Embryonic facial prominence (tissue), 1 donor: Measurements from ENCODE around the gene C16orf86.

Experiments used
- DNase-seq: peaks from one replicate; pipeline ENCODE4 v3.0.0-alpha.2; 2016; ENCODE audit errors: extremely low spot score

C16orf86 gene

GRCh38 chr16:67666559-67667452 lies at the start of gene C16orf86, which contains the start of gene ENKD1:
Gene C16orf86, plus strand, starts transcription at chr16:67666814. Its CDS starts 157 bp downstream, at chr16:67666971.
Gene ENKD1, minus strand, starts transcription at chr16:67666750. Its CDS starts 308 bp downstream, at chr16:67666442.
- no peak for DNase-seq

- DNase-seq = no peak
These were observed 38.4 kb upstream of the C16orf86 start for GRCh38 chr16:67628216-67628615.

GRCh38 chr16:67632415-67633172 lies 34.0 kb upstream of the C16orf86 start:
- DNase-seq = no peak

GRCh38 chr16:67636713-67637112 lies 29.9 kb upstream of the C16orf86 start:
- no peak for DNase-seq

GRCh38 chr16:67637625-67638024 lies 29.0 kb upstream of the C16orf86 start:
- no peak for DNase-seq

- no peak for DNase-seq
These were observed 24.6 kb upstream of the C16orf86 start for GRCh38 chr16:67641779-67642708.

- no peak for DNase-seq
These were observed 22.6 kb upstream of the C16orf86 start for GRCh38 chr16:67644038-67644437.

- no peak for DNase-seq
These were observed 21.1 kb upstream of the C16orf86 start for GRCh38 chr16:67645397-67646121.

GRCh38 chr16:67647111-67647651 lies 19.4 kb upstream of the C16orf86 start:
- DNase-seq = no peak

GRCh38 chr16:67647681-67648080 lies 18.9 kb upstream of the C16orf86 start:
- no peak for DNase-seq

GRCh38 chr16:67648088-67648763 lies 18.4 kb upstream of the C16orf86 start:
- DNase-seq = no peak

- DNase-seq = no peak
These were observed 17.7 kb upstream of the C16orf86 start for GRCh38 chr16:67648764-67649407.

- no peak for DNase-seq
These were observed 17.1 kb upstream of the C16orf86 start for GRCh38 chr16:67649494-67649931.

- DNase-seq = no peak
These were observed 16.6 kb upstream of the C16orf86 start for GRCh38 chr16:67650023-67650422.

GRCh38 chr16:67651039-67651438 lies 15.6 kb upstream of the C16orf86 start:
- no peak for DNase-seq

- DNase-seq = no peak
These were observed 14.8 kb upstream of the C16orf86 start for GRCh38 chr16:67651847-67652246.

- DNase-seq = no peak
These were observed 14.0 kb upstream of the C16orf86 start for GRCh38 chr16:67652578-67653127.

GRCh38 chr16:67653128-67653788 lies 13.4 kb upstream of the C16orf86 start:
- DNase-seq = no peak
